Left ventricle myocardium inferior (tissue), 1 donor: ENCODE data around the gene HSH2D. TPM values are rescaled to one million over a fixed set of nuclear protein-coding genes. Genes with fewer than 3 reads are reported as not detected.

ENCODE experiments used
- DNase-seq: peaks from one replicate; pipeline ENCODE4 v3.0.0-alpha.2; 2020
- H3K27ac ChIP-seq: fragments of 200-600 bp; replicated peaks from 2 replicates; pipeline ENCODE4 v1.8.0; 2021
- H3K27me3 ChIP-seq: fragments of 200-600 bp; 2 replicates; pipeline ENCODE4 v1.8.0; 2021; ENCODE audit warnings: low read depth
- H3K36me3 ChIP-seq: fragments of 200-600 bp; 2 replicates; pipeline ENCODE4 v1.8.0; 2021
- H3K4me1 ChIP-seq: fragments of 200-600 bp; 2 replicates; pipeline ENCODE4 v1.8.0; 2021
- H3K4me3 ChIP-seq: fragments of 200-600 bp; 2 replicates; pipeline ENCODE4 v1.8.0; 2021; ENCODE audit warnings: mild to moderate bottlenecking, moderate library complexity
- H3K9me3 ChIP-seq: fragments of 200-600 bp; replicated peaks from 2 replicates; pipeline ENCODE4 v1.8.0; 2021
- intact Hi-C: fragments of 100-400 bp; cut with micrococcal nuclease; formaldehyde crosslinking; loops from one replicate; pipeline ENCODE4 v1.11.0; 2022
- total RNA-seq: library from RNA; stranded (reverse); fragmentation: NEBNext Ultra II Directional; extraction: Animal tissue kit (Norgen Biotek cat#: 25700); gene quantifications from one replicate; pipeline ENCODE4 v1.2.1, GENCODE V29; 2021
- TF ChIP-seq, protein P1 (sequence below): fragments of 200-600 bp; IDR thresholded peaks from 2 replicates; pipeline ENCODE4 v1.8.0; 2021; ENCODE audit warnings: antibody characterized with exemption, mild to moderate bottlenecking, borderline replicate concordance
- donor health status: DM: no; HTN: yes; CAD: no; lungs with severe emphysema.

Gene HSH2D
- total RNA-seq, 1 donor from 2014 or later = 0.16 TPM

DNA sequence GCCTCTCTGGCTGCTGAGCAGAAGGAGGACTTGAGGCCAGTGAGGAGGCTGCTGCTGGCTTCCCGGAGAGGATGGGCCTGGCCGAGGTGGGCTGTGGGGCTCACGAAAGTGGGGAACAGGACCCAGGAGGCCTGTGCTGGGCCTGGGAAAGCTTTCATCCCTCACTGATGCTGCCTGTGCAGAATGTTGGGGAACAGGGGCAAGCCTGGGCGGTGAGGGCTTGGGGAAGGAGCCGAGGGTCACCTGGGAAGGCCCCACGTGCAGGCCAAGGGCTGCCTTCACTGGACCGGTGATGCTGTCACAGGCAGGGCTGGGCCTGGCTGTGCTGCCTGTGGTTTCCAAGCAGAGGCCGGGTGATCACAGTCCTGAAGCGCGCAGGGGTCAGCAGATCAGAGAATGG is 63.6 kb downstream of the HSH2D start:
- peaks cover 80% of the 10 kb centered on the region for H3K36me3 ChIP-seq
- H3K4me1 ChIP-seq = peaks cover 27% of the 10 kb centered on the region
- intact Hi-C loops = no loop called here
- H3K4me3 ChIP-seq = no peak overlapping the region
- TF ChIP-seq, protein P1, sequence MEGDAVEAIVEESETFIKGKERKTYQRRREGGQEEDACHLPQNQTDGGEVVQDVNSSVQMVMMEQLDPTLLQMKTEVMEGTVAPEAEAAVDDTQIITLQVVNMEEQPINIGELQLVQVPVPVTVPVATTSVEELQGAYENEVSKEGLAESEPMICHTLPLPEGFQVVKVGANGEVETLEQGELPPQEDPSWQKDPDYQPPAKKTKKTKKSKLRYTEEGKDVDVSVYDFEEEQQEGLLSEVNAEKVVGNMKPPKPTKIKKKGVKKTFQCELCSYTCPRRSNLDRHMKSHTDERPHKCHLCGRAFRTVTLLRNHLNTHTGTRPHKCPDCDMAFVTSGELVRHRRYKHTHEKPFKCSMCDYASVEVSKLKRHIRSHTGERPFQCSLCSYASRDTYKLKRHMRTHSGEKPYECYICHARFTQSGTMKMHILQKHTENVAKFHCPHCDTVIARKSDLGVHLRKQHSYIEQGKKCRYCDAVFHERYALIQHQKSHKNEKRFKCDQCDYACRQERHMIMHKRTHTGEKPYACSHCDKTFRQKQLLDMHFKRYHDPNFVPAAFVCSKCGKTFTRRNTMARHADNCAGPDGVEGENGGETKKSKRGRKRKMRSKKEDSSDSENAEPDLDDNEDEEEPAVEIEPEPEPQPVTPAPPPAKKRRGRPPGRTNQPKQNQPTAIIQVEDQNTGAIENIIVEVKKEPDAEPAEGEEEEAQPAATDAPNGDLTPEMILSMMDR = no peak
- no peak overlapping the region for H3K27ac ChIP-seq
- no peaks in the 10 kb centered on the region for H3K27me3 ChIP-seq
- no peak for DNase-seq
- H3K9me3 ChIP-seq = no peaks in the 10 kb centered on the region

DNA sequence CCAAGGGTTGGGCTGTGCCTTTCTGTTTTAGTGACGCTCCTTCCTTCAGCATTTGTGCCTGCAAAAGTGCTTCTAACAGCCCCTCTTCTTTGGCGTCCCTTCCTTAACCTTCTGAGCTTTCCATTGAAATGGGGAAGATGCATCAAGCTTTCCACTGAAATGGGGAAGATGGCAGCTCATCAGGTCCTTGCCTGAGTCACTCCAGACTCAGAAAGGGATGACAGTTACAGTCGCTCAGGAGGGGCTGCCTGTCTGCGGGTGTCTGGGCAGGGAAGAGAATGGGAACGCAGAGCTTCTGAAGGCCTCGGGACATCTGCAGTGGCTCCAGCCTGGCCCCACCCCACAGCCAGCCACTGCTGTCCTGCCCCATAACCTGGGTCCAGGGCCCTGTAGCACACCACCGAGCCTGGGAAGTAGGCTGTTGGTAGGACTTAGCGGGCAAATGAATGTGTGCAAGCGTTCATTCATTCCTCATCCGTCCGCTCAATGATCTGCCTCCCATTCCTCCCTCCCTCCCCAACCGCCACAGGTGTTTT is 64.1 kb downstream of the HSH2D start:
- no peaks in the 10 kb centered on the region for H3K9me3 ChIP-seq
- H3K4me1 ChIP-seq = peaks cover 27% of the 10 kb centered on the region
- H3K27ac ChIP-seq = no peak overlapping the region
- no peaks in the 10 kb centered on the region for H3K27me3 ChIP-seq
- DNase-seq = no peak
- TF ChIP-seq, protein P1 = no peak
- intact Hi-C loops = no loop called here
- peaks cover 80% of the 10 kb centered on the region for H3K36me3 ChIP-seq
- H3K4me3 ChIP-seq = no peak overlapping the region

Other genes with a start within 250 kb of the HSH2D start
- gene CYP4F2, start 245.6 kb upstream of the HSH2D start, total RNA-seq = not detected
- gene CYP4F11, start 209.2 kb upstream of the HSH2D start, total RNA-seq = 0.82 TPM
- gene OR10H4, start 194.7 kb upstream of the HSH2D start, total RNA-seq = not detected
- gene TPM4, start 67.2 kb upstream of the HSH2D start, total RNA-seq = 69.6 TPM
- 17.7 TPM for gene RAB8A, start 31.8 kb upstream of the HSH2D start, total RNA-seq
- not detected for gene CIB3, start 29.8 kb downstream of the HSH2D start, total RNA-seq
- 34.3 TPM for gene FAM32A, start 41.7 kb downstream of the HSH2D start, total RNA-seq
- gene AP1M1, start 54.2 kb downstream of the HSH2D start, total RNA-seq = 38.5 TPM
- 65.2 TPM for gene KLF2, start 181.1 kb downstream of the HSH2D start, total RNA-seq